Measurements from ENCODE around the gene RIMBP3C.
"Not testable (repeated sequence)": the region's sequence is repeated elsewhere in the genome, so short reads cannot be mapped to it uniquely, and the experiment has no call there.

RIMBP3C gene

GRCh38 chr22:21526705-21527500 is 24.4 kb downstream of the RIMBP3C start:
- not testable (repeated sequence) for DNase-seq (ENCODE audit: low read depth in 3 of 3)

GRCh38 chr22:21516970-21517764 is 34.1 kb downstream of the RIMBP3C start:
- DNase-seq (ENCODE audit: low read depth in 3 of 3): not testable (repeated sequence)

GRCh38 chr22:21516522-21516921 is 34.7 kb downstream of the RIMBP3C start:
- DNase-seq (ENCODE audit: low read depth in 3 of 3): not testable (repeated sequence)

GRCh38 chr22:21515234-21515633 is 36.0 kb downstream of the RIMBP3C start:
- DNase-seq (ENCODE audit: low read depth in 3 of 3): not testable (repeated sequence)

GRCh38 chr22:21514117-21514516 is 37.1 kb downstream of the RIMBP3C start:
- DNase-seq (ENCODE audit: low read depth in 3 of 3): not testable (repeated sequence)

GRCh38 chr22:21512022-21512421 is 39.2 kb downstream of the RIMBP3C start:
- not testable (repeated sequence) for DNase-seq (ENCODE audit: low read depth in 3 of 3)

GRCh38 chr22:21510397-21510796 is 40.9 kb downstream of the RIMBP3C start:
- not testable (repeated sequence) for DNase-seq (ENCODE audit: low read depth in 3 of 3)

GRCh38 chr22:21499623-21500506 is 51.4 kb downstream of the RIMBP3C start:
- not testable (repeated sequence) for DNase-seq (ENCODE audit: low read depth in 3 of 3)

- not testable (repeated sequence) for DNase-seq (ENCODE audit: low read depth in 3 of 3)
These were observed 52.8 kb downstream of the RIMBP3C start for GRCh38 chr22:21498489-21498888.

GRCh38 chr22:21497984-21498383 is 53.3 kb downstream of the RIMBP3C start:
- DNase-seq (ENCODE audit: low read depth in 3 of 3): not testable (repeated sequence)

Measured in stimulated activated CD4-positive, alpha-beta T cell treated with anti-CD3 and anti-CD28 coated beads, TNF-alpha, amount 100 ng/mL, for 4 hours (primary cell).